ACHN (cell line): ENCODE measurements around the gene STRA6.

Source experiments
- DNase-seq: peaks from one replicate; pipeline ENCODE4 v3.0.0-alpha.2; 2015
- in situ Hi-C: cut with HindIII; loops from 2 replicates; pipeline ENCODE4 v1.10.0; 2017; ENCODE audit warnings: low sequenced_read_pairs, low pct_ligation_motif_present, low pct_unique_long_range_greater_than_20kb

STRA6 gene

DNA sequence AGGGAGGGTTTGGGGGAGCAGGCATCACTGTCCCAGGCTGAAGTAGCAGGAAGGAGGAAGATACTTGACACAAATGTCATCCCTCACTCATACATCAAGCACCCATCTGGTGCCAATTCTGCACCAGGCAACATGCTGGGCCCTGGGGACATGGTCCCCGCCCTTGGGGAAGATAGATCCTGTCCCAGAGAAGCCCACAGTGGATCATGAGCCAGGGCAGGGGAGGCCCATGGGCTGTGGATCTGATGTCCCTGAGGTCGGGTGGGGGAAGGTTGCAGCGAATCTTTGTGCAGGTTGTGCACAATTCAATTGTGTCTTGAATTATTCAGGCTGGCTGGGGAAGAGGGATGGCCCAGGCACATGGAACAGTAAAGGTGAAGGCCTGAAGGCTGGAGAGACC is 27.1 kb upstream of the STRA6 start:
- in situ Hi-C loops, result no loop called here
- DNase-seq, result no peak

DNA sequence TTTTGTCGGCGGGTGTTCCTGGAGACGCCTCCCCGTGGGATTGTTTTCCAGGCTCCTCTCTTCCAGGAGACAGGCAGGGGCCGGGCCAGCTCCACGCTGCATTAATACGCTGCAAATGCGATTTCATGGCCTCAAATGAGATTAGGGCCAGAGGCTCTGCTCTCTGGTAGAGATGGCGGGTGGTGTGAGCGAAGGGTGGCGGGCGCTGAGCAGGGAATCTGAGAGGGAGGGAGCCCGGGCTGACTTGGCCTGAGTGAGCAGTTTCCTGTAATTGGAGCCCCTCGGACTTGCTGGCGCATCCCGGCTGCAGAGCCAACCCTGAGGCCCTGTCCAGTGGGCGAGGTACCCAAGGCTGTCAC is 26.1 kb upstream of the STRA6 start:
- in situ Hi-C loops, result no loop called here
- no peak for DNase-seq

DNA sequence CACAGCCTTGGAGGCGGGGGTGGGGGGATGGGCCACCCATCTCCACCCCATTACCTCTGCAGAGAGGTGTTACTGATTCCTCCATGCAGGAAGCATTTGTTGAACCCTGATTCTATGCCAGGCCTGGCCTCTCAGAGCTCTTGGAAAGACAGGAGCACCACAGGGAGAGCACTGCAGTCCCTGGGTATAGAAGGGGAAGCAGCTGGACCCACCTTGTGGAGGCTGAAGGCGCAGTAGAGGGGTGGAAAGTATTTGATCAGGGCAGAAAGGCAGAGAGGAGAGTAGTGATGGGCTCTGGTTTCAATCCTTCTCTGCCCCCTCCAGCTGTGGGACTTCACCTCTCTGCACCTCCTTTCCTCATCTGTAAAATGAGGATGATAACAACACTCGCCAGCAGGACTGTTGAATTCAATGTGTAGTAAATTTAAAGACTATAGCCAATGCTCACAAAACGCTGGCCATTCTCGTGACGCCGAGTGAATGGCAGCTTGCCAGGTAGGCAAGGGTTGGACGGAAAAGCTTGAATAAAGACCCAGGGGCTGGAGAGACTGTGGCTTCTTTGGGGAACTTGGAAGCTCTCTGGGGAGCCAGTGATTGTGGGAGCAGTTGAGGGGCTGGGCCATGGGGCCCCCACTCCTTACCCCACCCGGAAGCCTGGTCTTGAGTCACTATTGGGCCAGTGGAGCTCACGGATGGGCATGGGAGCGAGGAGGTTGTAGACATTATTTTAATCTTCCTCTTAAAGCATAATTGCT is 25.6 kb upstream of the STRA6 start:
- in situ Hi-C loops, result no loop called here
- DNase-seq, result no peak

DNA sequence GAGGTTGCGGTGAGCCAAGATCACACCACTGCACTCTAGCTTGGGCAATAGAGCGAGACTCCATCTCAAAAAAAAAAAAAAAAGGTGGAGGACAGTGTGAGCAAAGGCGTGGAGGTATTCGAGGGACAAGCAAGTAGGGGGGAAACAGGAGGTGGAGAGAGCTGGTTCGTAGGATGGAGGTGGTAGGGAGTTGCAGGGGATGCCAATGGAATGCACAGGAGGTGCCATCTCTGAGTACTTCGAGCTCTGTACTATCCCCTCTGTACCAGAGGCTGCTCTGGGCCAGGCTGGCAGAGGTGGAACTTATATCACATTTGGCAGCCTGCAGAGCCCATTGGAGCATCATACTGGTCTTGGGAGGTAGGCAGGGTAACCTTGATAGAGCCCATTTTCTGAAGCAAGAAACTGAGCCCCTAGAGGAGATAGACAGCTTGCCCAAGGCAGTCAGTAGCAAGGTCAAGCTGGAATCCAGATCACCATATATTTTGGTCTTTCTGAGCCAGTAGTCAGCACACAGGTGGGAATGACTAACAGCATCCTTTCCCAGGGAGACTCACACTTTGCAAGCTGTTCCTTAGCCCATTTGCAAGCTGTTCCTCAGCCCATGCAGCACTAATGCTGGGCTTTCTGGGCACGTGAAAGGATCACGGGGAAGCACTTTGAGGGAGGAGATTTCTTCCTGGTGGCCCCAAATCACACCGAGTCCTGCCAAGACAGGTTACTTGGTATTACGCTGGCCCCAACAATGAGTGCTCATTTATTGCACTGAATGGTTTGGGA is 24.4 kb upstream of the STRA6 start:
- DNase-seq, result no peak

DNA sequence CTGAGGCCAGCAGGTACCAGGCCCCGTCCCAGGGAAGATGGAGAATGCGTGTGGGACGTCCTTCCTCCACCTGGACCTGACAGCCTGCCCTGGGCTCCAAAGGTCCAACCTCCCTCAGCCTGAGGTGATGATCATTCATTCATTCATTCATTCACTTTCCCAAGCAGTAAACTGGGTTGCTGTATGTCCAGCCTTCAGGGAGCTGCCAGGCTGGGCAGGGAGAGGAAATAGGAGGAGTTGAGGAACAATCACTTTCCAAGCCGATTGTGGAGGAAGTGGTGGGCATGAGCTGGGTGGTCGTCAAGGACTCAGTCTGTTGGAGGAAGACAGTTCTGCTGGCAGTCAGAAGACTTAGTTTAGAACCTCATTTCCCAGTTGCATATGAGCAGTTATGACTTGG is 23.3 kb upstream of the STRA6 start:
- in situ Hi-C loops, result no loop called here
- no peak for DNase-seq

More for the DNA sequence above, 24.4 kb upstream of the STRA6 start:
- in situ Hi-C loops, result no loop called here

DNA sequence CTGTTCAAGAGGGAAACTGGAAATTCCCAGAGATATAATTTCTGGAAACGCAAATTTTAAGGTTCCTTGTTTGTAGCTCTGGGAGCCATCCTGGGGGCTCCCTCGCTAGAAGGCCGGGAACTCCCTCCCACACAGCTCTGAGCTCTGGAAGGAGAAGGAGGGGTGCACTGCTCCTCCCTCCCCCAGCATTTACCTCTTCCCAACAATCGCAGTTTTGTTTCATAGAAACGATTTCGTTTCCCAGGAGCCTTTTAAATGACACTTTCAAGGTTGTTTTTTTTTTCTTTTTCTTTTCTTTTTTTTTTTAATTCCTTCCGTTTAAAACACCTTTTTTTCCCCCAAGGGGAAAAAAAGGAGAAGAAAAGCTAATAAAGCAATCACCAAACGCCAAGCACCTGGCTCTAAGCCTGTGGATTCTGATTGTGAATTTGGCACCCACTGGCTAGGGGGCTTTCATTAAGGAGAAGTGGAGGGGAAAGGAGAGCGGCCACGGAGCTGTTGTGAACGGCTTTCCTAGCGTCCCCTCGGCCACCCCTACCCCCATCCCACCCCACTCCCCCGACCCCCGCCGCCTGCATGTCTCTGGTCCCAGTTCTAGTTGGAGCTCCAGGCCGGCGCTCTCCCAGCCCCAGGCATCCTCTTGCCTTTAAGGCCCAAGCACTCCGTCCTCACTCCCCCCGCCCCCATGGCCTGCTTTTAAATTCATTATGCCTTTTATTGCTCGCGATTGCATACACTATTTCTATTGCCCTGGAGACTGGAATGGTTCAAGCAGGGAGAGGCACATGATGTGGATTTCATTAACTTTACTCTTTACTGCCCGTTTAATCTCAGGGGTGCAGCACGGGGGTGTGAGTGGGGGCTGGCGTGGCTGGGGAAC is 19.9 kb upstream of the STRA6 start:
- in situ Hi-C loops, result no loop called here
- no peak for DNase-seq

DNA sequence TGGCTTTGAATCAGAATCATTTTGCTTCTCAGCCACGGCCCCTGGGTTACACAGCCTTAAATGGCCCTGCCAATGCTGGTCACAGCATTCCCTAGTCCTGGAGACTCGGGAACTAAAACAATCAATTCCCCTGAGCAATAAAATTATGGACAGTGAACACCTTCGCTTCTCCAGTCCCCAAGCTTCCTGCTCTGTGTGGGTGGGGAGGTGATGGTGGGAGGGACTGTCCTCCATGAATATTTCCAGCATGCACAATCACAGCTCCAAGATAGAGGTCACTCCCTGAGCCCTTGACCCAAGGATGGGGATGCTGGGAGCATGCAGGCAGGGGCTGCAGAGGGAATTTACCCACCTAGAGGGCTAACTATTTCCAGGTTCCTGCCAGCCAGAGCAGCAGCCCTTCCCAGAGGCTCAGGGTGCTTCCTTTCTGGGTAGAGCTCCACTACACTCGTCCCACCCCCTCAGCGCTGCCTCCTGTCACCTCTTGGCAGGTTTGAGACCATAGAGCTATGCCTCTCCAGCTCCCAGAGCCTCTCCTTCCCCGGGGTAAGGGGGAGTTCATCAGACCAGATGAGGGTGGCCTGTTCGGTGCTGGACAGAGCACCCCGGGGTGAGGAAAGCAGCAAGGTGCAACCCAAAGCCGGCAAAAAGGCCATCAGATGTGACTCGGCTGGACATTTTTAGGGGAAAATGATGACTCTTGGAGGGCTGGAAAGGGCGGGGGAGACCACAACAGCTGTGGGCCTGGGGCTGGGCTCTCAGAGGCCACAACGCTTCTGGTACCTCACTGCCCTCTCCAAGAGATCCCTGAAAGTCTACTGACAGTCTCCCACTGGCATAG is 19.0 kb upstream of the STRA6 start:
- in situ Hi-C loops, result no loop called here
- DNase-seq, result no peak

DNA sequence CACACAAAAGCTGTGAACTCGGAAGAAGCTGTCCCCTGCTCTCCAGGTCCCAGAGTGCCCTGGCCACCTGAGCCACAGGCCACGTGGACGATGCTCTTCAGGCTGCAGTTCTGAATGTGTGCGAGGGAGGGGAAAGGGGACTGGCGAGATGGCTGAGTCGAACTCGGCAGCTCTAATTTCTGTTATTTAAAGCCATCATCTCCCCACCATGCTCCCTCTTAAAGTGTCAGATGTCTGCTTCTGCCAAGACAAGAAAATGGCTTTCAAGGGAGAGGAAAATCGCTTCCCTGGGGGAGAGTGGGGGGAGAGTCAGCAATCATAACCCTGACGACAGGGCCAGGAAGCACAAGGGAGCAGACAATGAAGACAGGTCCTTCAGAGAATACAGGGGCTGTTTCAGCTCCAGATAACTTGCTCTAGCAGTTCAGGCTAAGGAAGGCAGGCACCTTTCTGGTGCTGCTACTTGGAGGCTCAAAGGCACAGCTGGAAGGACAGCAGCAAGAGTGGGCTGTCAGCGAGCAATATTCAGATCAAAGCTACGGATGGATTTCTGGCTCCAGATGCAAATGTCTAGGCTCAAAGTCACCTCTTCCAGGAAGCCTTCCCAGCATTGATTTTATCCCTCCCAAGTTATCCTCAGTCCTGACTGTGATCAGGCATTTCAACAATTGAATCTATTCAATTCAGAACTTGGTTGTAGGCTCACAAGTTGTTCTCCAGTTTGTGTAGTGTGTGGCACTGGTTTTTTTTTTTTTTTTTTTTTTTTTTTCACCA is 18.1 kb upstream of the STRA6 start:
- in situ Hi-C loops, result no loop called here
- no peak for DNase-seq

DNA sequence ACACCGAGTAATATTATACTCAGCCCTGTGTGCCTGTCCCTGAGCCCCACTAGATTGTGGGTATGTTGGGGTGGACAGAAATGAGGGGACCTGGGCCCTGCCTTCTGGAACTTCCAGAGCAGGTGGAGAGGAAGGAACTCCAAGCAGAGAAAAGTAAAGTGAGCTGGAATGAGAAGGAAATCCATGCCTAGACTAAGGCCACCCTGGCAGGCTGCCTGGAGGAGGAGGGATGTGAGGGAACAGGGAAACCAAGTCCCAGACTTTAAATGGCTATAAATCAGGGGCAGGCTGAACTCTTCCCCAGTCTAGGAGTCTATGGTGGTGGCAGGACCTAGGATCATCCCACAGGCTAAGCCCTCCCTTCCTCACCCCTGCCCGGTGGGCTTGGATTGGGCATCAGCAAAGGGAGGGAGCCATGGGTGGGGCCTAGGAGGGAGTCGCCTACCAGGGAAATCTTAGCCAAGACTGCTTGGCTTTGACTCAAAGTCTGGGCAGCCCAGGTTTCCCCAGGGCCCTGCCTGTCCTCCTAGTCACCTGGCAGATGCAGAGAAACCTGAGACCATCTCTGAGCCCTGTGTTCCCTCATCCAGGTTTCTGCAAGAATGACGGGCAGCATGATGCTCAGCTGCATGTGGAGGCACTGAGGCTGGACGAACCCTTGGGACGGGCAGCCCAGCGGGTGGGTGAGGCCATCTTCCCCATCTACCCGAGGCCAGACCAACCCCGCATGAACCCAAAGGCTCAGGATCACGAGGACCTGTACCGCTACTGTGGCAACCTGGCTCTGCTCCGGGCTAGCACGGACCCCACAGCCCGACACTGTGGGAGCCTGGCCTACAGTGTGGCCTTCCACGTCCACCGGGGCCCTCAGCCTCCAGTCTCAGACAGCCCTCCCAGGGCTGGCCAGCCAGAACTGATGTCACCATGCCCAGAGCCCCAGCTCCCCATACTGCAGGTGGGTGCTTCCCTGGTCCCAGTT is 15.6 kb upstream of the STRA6 start:
- DNase-seq, result no peak
- in situ Hi-C loops, result no loop called here

DNA sequence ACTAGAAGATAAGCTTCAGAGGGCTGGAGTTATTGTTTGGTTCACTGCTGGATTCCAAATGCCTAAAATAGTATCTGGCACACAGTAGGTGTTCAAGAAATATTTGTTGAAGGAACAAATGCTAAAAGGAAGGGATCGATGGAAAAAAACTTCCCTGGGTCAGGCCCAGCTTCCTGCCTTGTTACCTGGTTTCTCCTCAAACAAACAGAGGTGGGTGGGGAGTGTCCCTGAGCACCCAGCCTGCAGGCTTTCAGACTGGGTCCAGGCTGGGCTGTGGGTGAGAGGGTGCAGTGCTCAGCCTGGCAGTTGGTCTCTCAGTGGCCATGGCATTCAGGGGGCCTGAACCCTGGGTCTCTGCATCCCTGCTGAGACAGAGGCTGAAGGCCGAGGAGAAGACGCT is 14.4 kb upstream of the STRA6 start:
- in situ Hi-C loops, result no loop called here

DNA sequence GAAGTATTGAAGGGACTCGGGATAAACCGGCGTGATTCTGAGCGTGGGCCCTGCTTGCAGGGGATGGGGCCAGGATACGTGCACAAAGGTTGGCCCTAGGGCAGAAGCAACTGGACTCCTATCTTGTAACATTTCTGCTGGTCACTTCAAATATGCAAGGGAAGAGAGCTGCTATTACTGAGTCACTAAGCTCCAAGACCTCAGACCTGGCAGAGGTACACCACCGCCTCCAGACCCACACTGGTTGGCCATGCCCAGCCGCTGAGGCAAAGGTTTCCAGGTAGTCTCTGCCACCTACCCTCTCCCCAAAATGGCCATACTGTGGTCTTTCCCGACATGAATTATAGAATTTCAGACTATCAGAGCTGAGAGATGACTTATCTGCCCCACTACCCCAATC is 13.4 kb upstream of the STRA6 start:
- in situ Hi-C loops, result no loop called here
- DNase-seq, result no peak

More for the DNA sequence above, 14.4 kb upstream of the STRA6 start:
- DNase-seq, result no peak

DNA sequence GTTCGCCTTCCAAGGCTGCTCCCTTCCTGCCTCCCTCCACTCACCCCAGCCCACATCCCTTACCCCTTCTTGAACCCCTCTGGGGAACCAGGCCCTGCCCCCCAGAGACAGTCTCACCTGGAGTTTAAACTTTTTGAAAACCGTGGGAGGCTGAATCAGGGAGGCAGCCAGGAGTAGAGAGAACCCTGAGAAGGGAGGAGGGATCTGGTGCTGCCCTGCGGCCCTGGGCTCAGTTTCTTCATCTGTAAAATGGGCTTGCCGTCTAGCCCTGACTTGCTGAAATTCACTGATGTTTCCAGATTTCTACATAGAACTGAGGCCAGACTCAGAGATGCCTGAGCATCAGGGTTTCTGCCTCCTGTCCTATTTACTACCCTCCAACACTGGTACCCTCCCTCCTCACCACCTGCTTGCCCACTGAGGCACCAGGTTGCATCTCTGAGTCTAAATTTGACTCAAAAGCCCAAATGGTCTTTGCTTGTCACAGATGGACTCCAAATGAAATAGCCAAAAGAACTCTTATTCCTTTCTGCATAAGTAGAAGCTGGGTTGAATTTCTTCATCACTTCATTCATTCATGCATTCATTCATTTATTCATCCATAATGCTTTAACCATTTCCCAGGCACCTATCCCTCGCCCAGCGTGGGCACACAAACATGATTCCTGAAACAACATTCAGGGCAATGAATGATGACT is 11.9 kb upstream of the STRA6 start:
- no peak for DNase-seq
- in situ Hi-C loops, result no loop called here

DNA sequence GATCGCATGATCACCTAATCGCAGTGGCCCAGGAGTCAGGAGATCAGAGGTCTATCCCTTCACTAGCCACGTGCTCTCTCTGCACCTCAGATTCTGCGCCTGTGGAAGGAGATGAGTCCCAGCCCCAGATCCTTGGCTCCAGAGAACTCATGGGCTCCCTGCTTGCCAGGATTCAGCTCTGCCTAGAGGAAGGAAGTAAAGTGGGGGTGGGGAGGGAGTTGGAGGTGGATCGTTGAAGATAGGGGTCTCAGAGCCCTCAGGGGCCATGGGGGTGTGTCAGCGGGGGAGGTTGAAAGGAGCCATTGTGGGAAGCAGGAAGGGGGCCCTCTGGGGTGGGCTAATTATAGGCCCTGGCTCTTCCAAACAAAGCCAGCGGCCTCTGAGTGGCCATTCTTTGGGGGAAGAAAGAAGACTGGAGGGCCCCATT is 11.3 kb upstream of the STRA6 start:
- in situ Hi-C loops, result no loop called here
- no peak for DNase-seq

DNA sequence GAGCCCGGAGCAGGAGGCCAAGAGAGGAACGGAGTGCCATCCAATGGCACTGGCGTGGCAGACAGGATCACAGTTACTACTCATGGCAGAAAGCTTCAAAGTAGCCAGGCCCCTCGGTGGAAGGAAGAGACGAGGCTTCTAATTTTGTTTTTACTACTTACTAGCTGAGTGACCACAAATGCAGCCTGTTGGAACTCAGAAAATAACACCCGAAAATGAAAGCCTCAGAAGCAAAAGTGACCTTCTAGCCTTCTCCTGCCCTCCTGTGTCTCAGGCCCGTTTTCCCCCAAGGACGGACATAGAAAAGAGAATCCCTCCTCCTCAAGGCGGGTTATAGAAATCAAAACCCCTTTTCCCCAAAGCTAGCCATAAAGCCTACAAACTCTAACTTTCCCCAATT is 9.9 kb upstream of the STRA6 start:
- in situ Hi-C loops, result no loop called here
- DNase-seq, result no peak

DNA sequence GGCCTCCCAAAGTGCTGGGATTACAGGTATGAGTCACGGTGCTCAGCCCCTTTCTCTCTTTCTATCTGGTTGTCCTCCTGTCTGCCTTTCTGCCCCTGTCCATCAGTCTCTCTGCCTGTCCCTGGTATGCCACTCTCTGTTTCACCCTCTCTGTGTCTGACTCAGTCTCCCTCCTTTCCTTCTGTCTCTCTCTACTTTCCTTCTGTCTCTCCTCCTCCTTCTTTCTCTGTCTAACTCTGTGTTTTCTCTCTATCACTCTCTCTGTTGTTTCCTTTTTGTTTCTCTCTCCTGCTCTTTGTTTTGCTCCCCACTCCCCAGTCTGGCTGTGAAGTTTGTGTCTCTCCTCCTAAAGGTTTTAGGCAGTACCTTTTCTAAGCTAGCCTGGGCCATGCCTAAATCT is 9.1 kb upstream of the STRA6 start:
- DNase-seq, result no peak
- in situ Hi-C loops, result no loop called here

DNA sequence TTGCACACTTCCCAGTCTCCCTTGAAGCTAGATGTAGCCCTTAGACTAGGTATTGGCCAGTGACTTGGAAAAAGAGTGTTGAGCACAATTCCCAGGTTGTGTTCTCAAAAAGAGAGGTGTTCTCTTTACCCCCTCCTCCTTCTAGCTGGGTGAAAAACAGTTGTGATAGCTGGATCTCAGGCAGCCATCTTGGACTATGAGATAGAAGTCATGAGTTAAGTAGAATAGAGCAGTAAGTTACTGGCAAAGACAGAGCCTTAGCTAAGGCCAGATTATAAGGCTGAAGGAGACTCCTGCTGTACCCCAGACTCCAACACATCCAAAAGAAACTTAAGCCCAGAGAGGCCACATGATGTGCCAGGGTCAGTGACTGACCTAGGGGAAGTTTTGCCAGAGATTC is 8.1 kb upstream of the STRA6 start:
- no peak for DNase-seq
- in situ Hi-C loops, result no loop called here
